Prostate gland (tissue), 2 donors: Measurements from ENCODE around the gene PDGFD. TPM values are rescaled to one million over a fixed set of nuclear protein-coding genes. Genes with fewer than 3 reads are reported as not detected.

ENCODE experiments used
- DNase-seq: peaks from one replicate; pipeline ENCODE4 v3.0.0-alpha.2; 2019; ENCODE audit warnings: low spot score
- H3K27ac ChIP-seq, 2 donors: fragments of 200-600 bp; sonication (generic); 2 replicates each; pipeline ENCODE4 v1.5.1; 2017 to 2019
- H3K27me3 ChIP-seq: fragments of 200-600 bp; sonication (generic); replicated peaks from 2 replicates; pipeline ENCODE4 v1.5.1; 2019; ENCODE audit not compliant: insufficient read depth
- H3K36me3 ChIP-seq, 2 donors: fragments of 200-600 bp; sonication (generic); 1 replicate in 1 of 2; 2 replicates in 1 of 2; pipeline versions ENCODE4 v1.5.1 to v1.8.1; 2017 to 2019
- H3K4me1 ChIP-seq: fragments of 200-600 bp; sonication (generic); replicated peaks from 2 replicates; pipeline ENCODE4 v1.5.1; 2019
- H3K4me3 ChIP-seq, 2 donors: fragments of 200-600 bp; sonication (generic); 2 replicates each; pipeline ENCODE4 v1.5.1; 2017 to 2019
- H3K9me3 ChIP-seq: fragments of 200-600 bp; sonication (generic); 2 replicates; pipeline ENCODE4 v1.5.1; 2017
- POLR2A ChIP-seq: fragments of 450-650 bp; IDR thresholded peaks from one replicate; pipeline ENCODE4 v1.6.1; 2016; ENCODE audit warnings: antibody characterized with exemption, mild to moderate bottlenecking
- POLR2AphosphoS5 ChIP-seq: sonication (generic); formaldehyde crosslinking; IDR thresholded peaks from one replicate; pipeline ENCODE4 v1.6.1; 2017; ENCODE audit warnings: antibody characterized with exemption
- WGBS: methylation state at CpG from one replicate; pipeline ENCODE4 v1.1.5; 2018; 5-methylcytosine and 5-hydroxymethylcytosine counted together
- intact Hi-C: fragments of 100-400 bp; cut with DNase I; formaldehyde crosslinking; loops from one replicate; pipeline ENCODE4 v1.14.2; 2022
- total RNA-seq, 2 donors: library from RNA; depleted of rRNA; stranded (reverse); fragments of >200 nt; gene quantifications; one replicate each; pipeline ENCODE4 v1.1.0, GENCODE V29; 2016
- TF ChIP-seq, protein P1 (sequence below), 4 experiments: fragments of 200-600 bp in 2 of 4; fragments of 450-650 bp in 2 of 4; sonication (generic) in 2 of 4; IDR thresholded peaks; 1 replicate in 3 of 4; 2 replicates in 1 of 4; pipeline ENCODE4 v1.5.1; 2016 to 2019; ENCODE audit warnings: antibody characterized with exemption in 4 of 4, mild to moderate bottlenecking in 2 of 4, moderate library complexity in 2 of 4

Gene PDGFD
- total RNA-seq, 2 donors from 2014 or later = 12.6 to 19.4 TPM

DNA sequence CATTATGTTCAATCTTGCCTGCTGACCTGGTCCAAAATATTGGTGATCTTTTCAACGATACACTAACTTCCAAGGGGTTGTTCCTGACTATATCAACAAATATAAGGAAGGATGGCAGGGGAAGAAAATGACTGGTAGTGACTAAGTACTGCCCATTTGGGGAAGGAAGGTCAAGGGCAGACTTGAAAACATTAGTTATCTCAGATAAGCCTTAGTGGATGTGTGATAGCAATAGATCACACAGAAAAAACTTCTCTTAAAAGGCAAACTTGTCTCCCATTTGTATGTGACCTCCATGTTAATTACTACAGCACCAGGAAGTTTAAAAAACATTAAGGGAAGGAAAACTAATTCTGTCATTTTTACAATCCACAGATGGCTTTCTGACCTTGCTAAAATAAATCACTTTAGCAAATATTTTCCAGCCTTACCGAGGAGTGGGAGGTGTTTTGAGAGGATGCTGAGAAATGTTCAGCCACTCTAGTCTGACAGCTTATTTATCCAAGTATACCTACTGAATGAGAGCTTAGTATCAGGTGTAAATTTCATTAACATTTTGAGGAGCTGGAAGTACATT lies 215.7 kb downstream of the PDGFD start:
- H3K27ac ChIP-seq = no peak overlapping the region
- H3K4me1 ChIP-seq = no peaks in the 10 kb centered on the region
- H3K36me3 ChIP-seq = no peaks in the 10 kb centered on the region
- intact Hi-C loops = no loop called here
- no peaks in the 10 kb centered on the region for H3K27me3 ChIP-seq
- no peaks in the 10 kb centered on the region for H3K9me3 ChIP-seq
- 62% methylated on average over 2 of the region's 2 CpGs for WGBS
- TF ChIP-seq POLR2AphosphoS5 = no peak
- no peak overlapping the region for H3K4me3 ChIP-seq
- no peak for DNase-seq

DNA sequence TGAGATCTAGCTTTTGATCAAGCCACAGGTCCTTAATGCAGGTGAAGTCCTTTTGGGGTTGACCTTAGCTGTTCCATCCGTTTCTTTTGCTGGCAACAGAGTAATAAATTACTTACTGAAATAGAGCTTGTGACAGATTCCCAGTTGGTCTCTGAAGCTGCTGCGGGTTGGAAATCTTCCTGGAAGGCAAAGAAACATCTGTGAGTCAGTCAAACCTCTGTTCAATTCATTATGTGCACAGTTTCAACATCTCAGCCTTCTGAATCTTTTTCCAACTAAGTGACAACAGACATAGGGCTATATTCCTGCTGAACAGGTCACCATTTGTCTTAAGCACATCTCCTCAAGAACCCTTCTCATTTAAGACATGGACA lies 216.4 kb downstream of the PDGFD start:
- TF ChIP-seq POLR2A (no peak), POLR2AphosphoS5 (no peak)
- TF ChIP-seq, protein P1, sequence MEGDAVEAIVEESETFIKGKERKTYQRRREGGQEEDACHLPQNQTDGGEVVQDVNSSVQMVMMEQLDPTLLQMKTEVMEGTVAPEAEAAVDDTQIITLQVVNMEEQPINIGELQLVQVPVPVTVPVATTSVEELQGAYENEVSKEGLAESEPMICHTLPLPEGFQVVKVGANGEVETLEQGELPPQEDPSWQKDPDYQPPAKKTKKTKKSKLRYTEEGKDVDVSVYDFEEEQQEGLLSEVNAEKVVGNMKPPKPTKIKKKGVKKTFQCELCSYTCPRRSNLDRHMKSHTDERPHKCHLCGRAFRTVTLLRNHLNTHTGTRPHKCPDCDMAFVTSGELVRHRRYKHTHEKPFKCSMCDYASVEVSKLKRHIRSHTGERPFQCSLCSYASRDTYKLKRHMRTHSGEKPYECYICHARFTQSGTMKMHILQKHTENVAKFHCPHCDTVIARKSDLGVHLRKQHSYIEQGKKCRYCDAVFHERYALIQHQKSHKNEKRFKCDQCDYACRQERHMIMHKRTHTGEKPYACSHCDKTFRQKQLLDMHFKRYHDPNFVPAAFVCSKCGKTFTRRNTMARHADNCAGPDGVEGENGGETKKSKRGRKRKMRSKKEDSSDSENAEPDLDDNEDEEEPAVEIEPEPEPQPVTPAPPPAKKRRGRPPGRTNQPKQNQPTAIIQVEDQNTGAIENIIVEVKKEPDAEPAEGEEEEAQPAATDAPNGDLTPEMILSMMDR (IDR thresholded peaks at IDR 0.05) = no peak
- 56% methylated on average over 2 of the region's 2 CpGs for WGBS
- H3K27ac ChIP-seq = no peak overlapping the region
- no peaks in the 10 kb centered on the region for H3K36me3 ChIP-seq
- H3K4me1 ChIP-seq = no peaks in the 10 kb centered on the region
- H3K9me3 ChIP-seq = no peaks in the 10 kb centered on the region
- DNase-seq = no peak
- intact Hi-C loops = no loop called here
- no peaks in the 10 kb centered on the region for H3K27me3 ChIP-seq
- no peak overlapping the region for H3K4me3 ChIP-seq

DNA sequence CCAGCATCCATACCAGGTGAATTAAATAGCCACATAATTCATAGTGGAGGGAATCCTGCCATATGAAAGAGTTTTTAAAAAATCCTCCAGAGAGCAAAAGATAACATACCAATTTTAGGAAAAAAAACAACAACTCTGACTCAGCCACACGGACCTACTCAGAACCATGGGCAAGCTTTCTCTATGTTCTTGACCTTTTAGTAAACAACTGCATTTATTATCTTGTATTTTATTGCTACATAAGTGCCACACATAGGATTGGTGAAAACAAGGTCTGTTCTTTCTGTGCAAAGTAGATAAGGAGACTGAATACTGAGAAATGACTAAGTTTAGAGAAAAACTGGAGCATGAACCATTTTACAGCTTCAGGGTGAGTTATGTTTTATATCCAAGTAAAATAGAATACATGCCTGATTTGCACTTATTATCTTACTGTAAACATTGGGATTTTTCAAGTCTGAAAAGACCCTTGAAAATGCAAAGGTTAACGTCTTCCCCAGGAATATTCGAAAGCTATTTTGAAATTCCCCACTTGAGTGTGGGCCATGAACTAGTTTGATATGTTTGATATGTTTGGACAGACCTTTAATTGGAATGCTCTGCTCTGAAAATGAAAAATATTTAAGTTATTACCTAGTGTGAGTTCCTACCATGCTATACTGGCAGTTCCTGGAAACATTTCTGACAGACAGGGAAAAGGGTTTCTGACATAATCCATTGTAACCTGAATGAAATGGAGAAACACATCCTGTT lies 217.0 kb downstream of the PDGFD start:
- no peak overlapping the region for H3K27ac ChIP-seq
- intact Hi-C loops = no loop called here

DNA sequence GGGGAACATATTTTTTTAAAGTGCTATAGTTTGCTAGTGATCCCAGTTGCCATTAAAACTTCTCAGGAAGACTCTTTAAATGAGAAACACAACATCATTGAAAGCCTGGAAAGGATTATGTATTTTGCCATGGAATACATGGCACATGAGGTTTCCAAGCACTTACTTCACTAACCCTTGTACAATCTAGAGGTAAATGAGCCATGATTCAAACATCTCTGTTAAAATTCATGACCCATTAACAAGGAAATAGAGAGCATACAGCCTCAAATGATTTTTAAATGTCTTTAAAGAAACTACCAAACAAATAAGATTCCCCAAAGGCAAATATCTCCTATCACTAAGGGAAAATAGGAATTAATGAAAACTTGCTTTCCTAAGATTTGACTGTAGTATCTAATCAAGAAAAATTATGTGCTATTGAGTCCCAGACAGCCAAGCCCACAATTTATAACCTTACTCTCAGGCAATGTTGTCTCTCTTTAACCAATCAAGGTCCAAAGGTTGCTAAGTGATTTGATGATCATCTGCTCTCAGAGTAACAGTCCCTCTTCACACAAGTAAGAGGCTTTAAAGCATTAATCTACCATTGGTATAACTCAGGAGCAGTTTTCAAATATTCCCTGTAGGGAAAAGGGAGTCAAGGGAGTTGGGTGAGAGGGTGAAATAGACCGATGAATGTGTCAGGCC lies 219.6 kb downstream of the PDGFD start:
- Histone ChIP-seq H3K9me3 (no peaks in the 10 kb centered on the region), H3K27me3 (no peaks in the 10 kb centered on the region), H3K4me3 (no peak overlapping the region), H3K27ac (no peak overlapping the region), H3K4me1 (no peaks in the 10 kb centered on the region), H3K36me3 (no peaks in the 10 kb centered on the region)
- no peak for DNase-seq
- WGBS = 98% methylated on average over 1 of the region's 1 CpG
- TF ChIP-seq POLR2A = no peak
- TF ChIP-seq, protein P1 (IDR thresholded peaks at IDR 0.05) = no peak
- no peak for TF ChIP-seq POLR2AphosphoS5
- intact Hi-C loops = no loop called here

More for the DNA sequence above, 217.0 kb downstream of the PDGFD start:
- H3K9me3 ChIP-seq = no peaks in the 10 kb centered on the region
- no peaks in the 10 kb centered on the region for H3K27me3 ChIP-seq
- H3K4me3 ChIP-seq = no peak overlapping the region
- H3K4me1 ChIP-seq = no peaks in the 10 kb centered on the region
- 58% methylated on average over 3 of the region's 3 CpGs for WGBS
- TF ChIP-seq, protein P1 (IDR thresholded peaks at IDR 0.05) = no peak
- TF ChIP-seq POLR2AphosphoS5 = no peak
- TF ChIP-seq POLR2A = no peak
- no peaks in the 10 kb centered on the region for H3K36me3 ChIP-seq
- DNase-seq = no peak

DNA sequence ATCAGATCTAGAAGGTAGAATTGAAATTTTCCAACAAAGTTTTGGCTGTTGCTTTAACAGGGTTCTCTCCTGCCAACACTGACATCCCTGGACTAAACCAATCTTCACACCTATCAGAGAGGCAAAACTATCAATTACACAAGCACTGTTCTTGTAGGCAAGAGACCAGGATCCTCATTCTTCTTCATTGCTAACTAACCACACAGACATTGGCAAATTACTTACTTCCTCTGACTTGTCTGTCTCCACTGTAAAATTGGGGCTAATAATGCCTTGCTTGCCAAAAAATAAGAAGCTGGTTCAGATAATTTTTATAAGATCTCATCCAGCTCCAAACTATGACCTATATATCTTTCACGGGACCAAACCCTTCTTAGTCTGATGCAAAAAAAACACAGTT lies 221.3 kb downstream of the PDGFD start:
- Histone ChIP-seq H3K9me3 (no peaks in the 10 kb centered on the region), H3K4me1 (no peaks in the 10 kb centered on the region), H3K27me3 (no peaks in the 10 kb centered on the region), H3K4me3 (no peak overlapping the region), H3K27ac (no peak overlapping the region), H3K36me3 (no peaks in the 10 kb centered on the region)
- no peak for DNase-seq
- 48% methylated on average over 1 of the region's 1 CpG for WGBS
- intact Hi-C loops = no loop called here
- TF ChIP-seq, protein P1 (IDR thresholded peaks at IDR 0.05) = no peak
- TF ChIP-seq POLR2A = no peak
- no peak for TF ChIP-seq POLR2AphosphoS5
